K562 (cell line): ENCODE results near the gene SDR9C7.
"Not testable (repeated sequence)": the region's sequence is repeated elsewhere in the genome, so short reads cannot be mapped to it uniquely, and the experiment has no call there.

Experiments used
- BHLHE40 ChIP-seq: IDR thresholded peaks from 2 replicates; pipeline ENCODE4 v1.6.1; 2011; ENCODE audit warnings: low read length, improper control_type of control experiment
- CTCF ChIP-seq, 3 experiments: IDR thresholded peaks in 2 of 3; conservative IDR thresholded peaks in 1 of 3; 2 replicates each; pipeline ENCODE4 v1.5.1; 2011 to 2012; ENCODE audit warnings: low read length in 3 of 3, mild to moderate bottlenecking in 3 of 3, control low read depth in 2 of 3, improper control_type of control experiment in 1 of 3, inconsistent platforms in 1 of 3, low read depth in 1 of 3, mixed read lengths in 1 of 3, moderate library complexity in 1 of 3; ENCODE audit not compliant: insufficient read depth in 2 of 3
- SPI1 ChIP-seq: IDR thresholded peaks from 2 replicates; pipeline ENCODE4 v1.6.1; 2011; ENCODE audit warnings: low read depth, low read length, control low read depth, borderline replicate concordance
- ZHX1 ChIP-seq: fragments of 150-350 bp; conservative IDR thresholded peaks from 2 replicates; pipeline ENCODE4 v1.6.1; 2014; ENCODE audit warnings: low read length

- not testable (repeated sequence) for TF ChIP-seq BHLHE40; CTCF (IDR thresholded peaks at IDR 0.05 in 2 of 3, conservative IDR thresholded peaks at IDR 0.05 in 1 of 3; ENCODE audit: insufficient read depth in 2 of 3, low read depth in 1 of 3, low read length in 3 of 3); ZHX1
- peak; percentile 69 for TF ChIP-seq SPI1
Measured at GRCh38 chr12:56962247-56962646, 28.0 kb upstream of the SDR9C7 start.
